ENCODE results near the gene FIBP.

The FIBP gene

DNA sequence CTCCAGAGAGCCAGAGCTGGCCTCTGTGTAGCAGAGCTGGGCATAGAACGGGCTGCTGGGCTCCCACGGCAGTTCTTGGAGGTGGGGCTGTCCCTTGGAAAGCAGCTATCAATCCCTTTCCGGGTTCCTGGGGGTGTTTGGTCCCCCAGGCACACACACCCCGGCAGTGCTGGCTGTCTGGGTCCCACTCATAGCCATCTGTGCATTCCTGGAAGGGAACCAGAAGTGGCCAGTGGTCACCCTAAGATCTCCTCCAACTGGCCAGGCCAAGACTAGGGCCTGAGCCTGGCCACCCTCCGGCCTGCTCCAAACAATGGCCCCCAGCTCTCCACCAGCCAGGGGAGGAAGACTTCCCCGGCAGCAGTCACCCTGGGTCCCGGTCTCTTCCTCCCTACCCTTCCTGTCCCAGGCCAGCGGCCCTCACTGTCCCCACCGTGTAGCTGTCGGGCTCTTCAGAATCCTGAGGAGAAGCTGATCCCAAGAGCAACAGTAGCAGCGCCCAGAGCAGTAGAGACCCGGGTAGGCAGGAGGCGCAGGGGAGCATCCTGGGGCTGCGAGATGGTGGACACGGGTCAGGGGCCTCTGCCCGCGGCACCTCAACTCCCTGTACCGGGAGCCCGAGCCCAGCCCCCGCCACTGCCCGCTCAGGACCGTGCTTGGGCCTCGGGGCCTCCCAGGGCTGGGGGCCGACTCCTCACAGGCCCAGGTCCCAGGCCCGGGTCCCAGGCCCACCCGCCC lies 16.3 kb downstream of the FIBP start:
- TF ChIP-seq, protein P1, sequence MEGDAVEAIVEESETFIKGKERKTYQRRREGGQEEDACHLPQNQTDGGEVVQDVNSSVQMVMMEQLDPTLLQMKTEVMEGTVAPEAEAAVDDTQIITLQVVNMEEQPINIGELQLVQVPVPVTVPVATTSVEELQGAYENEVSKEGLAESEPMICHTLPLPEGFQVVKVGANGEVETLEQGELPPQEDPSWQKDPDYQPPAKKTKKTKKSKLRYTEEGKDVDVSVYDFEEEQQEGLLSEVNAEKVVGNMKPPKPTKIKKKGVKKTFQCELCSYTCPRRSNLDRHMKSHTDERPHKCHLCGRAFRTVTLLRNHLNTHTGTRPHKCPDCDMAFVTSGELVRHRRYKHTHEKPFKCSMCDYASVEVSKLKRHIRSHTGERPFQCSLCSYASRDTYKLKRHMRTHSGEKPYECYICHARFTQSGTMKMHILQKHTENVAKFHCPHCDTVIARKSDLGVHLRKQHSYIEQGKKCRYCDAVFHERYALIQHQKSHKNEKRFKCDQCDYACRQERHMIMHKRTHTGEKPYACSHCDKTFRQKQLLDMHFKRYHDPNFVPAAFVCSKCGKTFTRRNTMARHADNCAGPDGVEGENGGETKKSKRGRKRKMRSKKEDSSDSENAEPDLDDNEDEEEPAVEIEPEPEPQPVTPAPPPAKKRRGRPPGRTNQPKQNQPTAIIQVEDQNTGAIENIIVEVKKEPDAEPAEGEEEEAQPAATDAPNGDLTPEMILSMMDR (IDR thresholded peaks at IDR 0.05; ENCODE audit: extremely low read depth, missing control alignments), result no peak
- DNase-seq (ENCODE audit: low spot score), result no peak

DNA sequence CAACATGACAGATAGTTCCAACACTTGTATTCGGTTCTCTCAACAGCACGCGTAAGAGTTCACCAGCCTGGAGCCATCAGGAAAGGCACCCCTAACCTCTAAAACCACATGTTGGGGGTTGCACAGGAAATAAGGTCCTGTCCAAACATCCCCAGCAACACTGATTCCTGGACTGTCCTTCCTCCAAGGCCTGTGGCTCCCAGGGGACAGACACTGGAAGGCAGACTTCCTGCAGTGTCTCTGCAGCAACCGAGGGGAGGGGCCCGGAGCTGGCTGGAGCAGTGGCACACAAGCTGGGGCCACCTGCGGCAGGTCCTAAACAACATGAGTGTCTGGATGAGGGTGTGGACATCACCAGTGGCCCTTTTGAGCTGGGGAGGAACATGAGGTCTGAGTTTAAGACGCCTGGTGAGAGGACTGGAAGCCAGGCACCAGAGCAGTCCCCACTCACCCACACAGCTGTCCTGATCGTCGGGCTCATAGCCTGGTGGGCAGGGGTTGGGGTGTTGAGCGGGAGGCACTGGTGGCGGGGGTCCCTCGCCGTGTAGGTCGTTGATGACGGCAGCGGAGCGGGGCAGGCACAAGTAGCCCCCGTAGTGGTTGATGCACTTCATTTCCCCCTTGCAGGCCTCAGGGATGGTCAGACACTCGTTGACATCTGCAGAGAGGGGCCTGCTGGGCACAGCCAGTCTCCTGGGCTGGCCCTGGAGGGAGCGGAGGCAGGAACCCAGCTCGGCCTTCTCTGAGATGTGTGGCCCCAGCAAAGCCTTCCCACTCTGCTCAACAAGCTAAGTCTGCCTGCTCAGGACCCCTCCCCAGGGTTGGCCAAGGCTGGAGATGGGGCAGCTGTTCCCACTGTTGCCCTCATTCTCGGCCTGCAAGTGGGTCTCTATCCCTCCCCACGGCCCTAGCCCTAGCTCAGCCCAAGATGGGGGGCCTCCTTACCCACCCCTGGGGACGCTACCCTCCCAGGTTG lies 17.3 kb downstream of the FIBP start:
- no peak for DNase-seq (ENCODE audit: low spot score)
- TF ChIP-seq, protein P1 (IDR thresholded peaks at IDR 0.05; ENCODE audit: extremely low read depth, missing control alignments), result no peak

DNA sequence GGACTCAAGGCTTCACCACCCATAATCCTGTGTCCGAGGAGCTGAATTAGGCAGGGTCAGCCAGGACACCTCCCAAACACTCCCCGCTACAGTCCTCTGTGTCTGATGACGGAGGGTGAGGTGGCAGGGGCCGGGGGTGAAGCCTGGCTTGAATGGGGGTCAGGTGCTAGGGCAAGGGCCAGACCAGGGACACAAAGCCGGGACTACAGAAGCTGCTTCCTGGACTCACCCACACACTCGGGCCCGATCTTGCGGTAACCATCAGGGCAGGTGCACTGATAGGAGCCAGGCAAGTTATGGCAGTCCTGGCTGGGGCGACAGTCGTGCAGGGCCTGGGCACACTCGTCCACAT lies 18.0 kb downstream of the FIBP start:
- TF ChIP-seq, protein P1 (IDR thresholded peaks at IDR 0.05; ENCODE audit: extremely low read depth, missing control alignments), result no peak
- no peak for DNase-seq (ENCODE audit: low spot score)

DNA sequence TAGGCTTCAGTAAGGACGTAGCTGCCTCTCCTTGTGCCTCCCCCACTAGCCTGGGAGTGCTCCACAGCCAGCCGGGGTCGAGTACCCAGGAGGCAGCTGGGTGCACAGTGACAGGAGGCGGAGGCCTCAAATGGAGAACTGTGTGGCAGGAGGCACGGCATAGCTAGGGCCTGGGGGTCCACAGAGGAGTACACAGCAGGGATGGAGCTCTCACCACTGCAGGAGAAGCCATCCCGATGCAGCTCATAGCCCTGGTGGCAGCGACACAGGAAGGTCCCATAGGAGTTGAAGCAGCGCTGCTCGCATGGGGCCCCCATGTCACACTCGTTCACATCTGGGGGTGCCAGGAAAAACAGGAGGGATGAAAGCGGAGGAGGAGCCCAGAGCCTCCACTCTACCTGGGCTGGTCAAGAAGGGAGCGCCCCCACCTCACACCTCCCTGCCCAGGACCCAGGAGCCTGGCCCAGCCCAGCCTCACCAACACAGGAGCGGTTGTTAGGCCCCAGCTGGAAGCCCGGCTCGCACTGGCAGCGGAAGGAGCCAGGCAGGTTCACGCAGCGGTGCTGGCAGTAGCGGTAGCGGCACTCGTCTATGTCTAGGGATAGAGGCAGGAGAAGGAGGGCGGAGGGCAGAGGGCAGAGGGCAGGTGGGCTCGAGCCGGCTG lies 18.5 kb downstream of the FIBP start:
- TF ChIP-seq, protein P1 (IDR thresholded peaks at IDR 0.05; ENCODE audit: extremely low read depth, missing control alignments), result no peak
- DNase-seq (ENCODE audit: low spot score), result no peak

DNA sequence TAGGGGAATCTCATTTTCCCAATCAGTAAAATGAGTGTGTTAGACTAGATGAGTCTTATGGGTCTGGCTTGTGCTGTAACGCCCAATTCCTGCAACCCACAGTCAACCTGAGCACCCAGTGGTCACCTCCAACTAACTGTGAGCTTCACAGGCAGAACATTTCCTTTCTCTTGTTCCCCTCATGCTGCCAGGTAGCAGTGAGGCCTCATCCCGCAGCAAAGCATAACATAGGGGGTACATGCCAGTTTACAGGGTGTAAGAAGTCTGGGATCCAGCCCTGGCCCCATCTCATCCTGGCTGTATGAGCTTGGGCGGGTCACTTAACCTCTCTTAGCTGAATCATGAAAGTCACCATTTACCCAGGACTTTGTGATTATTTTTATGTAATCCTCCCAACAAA lies 19.4 kb downstream of the FIBP start:
- no peak for DNase-seq (ENCODE audit: low spot score)
- TF ChIP-seq, protein P1 (IDR thresholded peaks at IDR 0.05; ENCODE audit: extremely low read depth, missing control alignments), result no peak

DNA sequence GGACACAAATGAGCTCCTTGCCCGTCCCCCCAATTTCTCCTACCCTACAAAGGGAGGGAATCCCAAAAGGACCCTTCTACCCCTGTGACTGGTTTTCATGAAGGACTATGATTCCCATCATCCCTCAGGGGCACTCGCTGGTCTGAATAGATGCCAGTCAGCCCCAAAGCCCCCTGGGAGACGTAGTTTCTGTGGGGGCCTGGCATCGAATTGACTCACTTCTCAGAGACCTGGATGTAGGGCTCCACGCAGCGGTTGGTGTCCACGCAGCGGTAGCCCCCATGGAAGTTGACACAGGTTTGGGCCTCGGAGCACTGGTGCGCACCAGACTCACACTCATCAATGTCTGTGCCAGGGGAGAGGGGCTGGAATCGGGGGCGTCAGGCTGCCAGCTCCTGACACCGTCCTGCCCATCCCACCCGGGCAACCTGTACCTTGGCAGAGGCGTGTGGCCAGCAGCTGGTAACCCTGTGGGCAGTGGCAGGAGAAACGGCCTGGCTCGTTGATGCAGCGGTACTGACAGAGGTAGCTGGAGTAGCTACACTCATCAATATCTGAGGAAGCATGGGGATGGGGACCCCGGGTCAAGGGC lies 20.1 kb downstream of the FIBP start:
- TF ChIP-seq, protein P1 (IDR thresholded peaks at IDR 0.05; ENCODE audit: extremely low read depth, missing control alignments), result no peak
- DNase-seq (ENCODE audit: low spot score), result no peak
